Kidney (tissue), 14 donors: ENCODE measurements around the gene LDB3. TPM values are rescaled to one million over a fixed set of nuclear protein-coding genes. Genes with fewer than 3 reads are reported as not detected.

Source experiments
- DNase-seq, 5 donors: peaks; one replicate each; pipeline ENCODE4 v3.0.0-alpha.2; 2013 to 2020
- FAIRE-seq: peaks from 2 replicates; lab custom pipeline; 2012; peaks lifted over from hg19 to GRCh38; lab: Jason Lieb, UNC
- H3K27ac ChIP-seq, 2 donors: one replicate each; pipeline ENCODE4 v1.7.0; 2013; ENCODE audit warnings: low read depth in 2 of 2, low read length in 2 of 2, inconsistent platforms in 1 of 2
- H3K27me3 ChIP-seq: one replicate; pipeline ENCODE4 v1.7.1; 2013; ENCODE audit warnings: low read length, inconsistent platforms; ENCODE audit not compliant: control insufficient read depth, insufficient read depth
- H3K36me3 ChIP-seq, 3 donors: one replicate each; pipeline versions ENCODE4 v1.7.0 to v1.7.1; 2013; ENCODE audit warnings: low read length in 3 of 3, control low read depth in 1 of 3, inconsistent platforms in 1 of 3; ENCODE audit not compliant: insufficient read depth in 3 of 3, control insufficient read depth in 2 of 3
- H3K4me1 ChIP-seq, 3 donors: one replicate each; pipeline versions ENCODE4 v1.7.0 to v1.7.1; 2013; ENCODE audit warnings: low read length in 3 of 3, inconsistent platforms in 1 of 3, low read depth in 1 of 3; ENCODE audit not compliant: control insufficient read depth in 2 of 3, insufficient read depth in 2 of 3
- H3K4me3 ChIP-seq, 3 donors: one replicate each; pipeline versions ENCODE4 v1.7.0 to v1.8.1; 2013; ENCODE audit warnings: low read length in 3 of 3, control low read depth in 1 of 3, inconsistent platforms in 1 of 3
- H3K9ac ChIP-seq, 3 donors: one replicate each; pipeline versions ENCODE4 v1.7.0 to v1.7.1; 2013; ENCODE audit warnings: low read length in 3 of 3, control low read depth in 1 of 3, inconsistent platforms in 1 of 3
- H3K9me3 ChIP-seq, 3 donors: one replicate each; pipeline versions ENCODE4 v1.7.0 to v1.7.1; 2013; ENCODE audit warnings: low read length in 3 of 3, control low read depth in 1 of 3, inconsistent platforms in 1 of 3; ENCODE audit not compliant: control insufficient read depth in 2 of 3, insufficient read depth in 1 of 3
- CTCF ChIP-seq: IDR thresholded peaks from 3 replicates; pipeline ENCODE4 v1.5.1; 2012; ENCODE audit warnings: mild to moderate bottlenecking, moderate library complexity, borderline replicate concordance; ENCODE audit not compliant: insufficient read depth; ENCODE audit errors: extremely low read depth
- intact Hi-C: fragments of 100-400 bp; cut with DNase I; formaldehyde crosslinking; loops from one replicate; pipeline ENCODE4 v1.11.1; 2022
- polyA plus RNA-seq: library from polyadenylated mRNA; stranded (reverse); fragments of 350-450 nt; fragmentation: Illumina TruSeq; extraction: RNeasy Lipid Tissue Mini Kit (QIAGEN cat#74804); gene quantifications from one replicate; pipeline ENCODE4 v1.2.3, GENCODE V29; 2014; ENCODE audit warnings: low read depth, low replicate concordance; ENCODE audit not compliant: insufficient read depth
- total RNA-seq: library from RNA; stranded (reverse); fragmentation: NEBNext Ultra II Directional; extraction: Animal tissue kit (Norgen Biotek cat#: 25700); gene quantifications from one replicate; pipeline ENCODE4 v1.2.1, GENCODE V29; 2021
- donor health status: control.
- donor health status: control.
- donor health status: control.
- donor health status: control.
- donor health status: control.
- donor health status: DM: yes; HTN: yes; CAD: no.
- donor health status: Normal renal cell carcinoma (clear cell type).

Gene LDB3
- total and polyA plus RNA-seq, 2 donors from 2014 or later, result 3.3 to 7.7 TPM

GRCh38 chr10:86699541-86699940 lies 31.2 kb downstream of the LDB3 start:
- no peaks in the 10 kb centered on the region for H3K36me3 ChIP-seq
- no peak for TF ChIP-seq CTCF
- no peaks in the 10 kb centered on the region for H3K9me3 ChIP-seq
- FAIRE-seq (no peak), DNase-seq (peak in 1 of 5 donors; percentile 27)
- H3K9ac ChIP-seq, result no peak overlapping the region
- no peak overlapping the region for H3K27ac ChIP-seq
- H3K27me3 ChIP-seq, result no peaks in the 10 kb centered on the region
- H3K4me1 ChIP-seq, result no peaks in the 10 kb centered on the region
- intact Hi-C loops, result no loop called here
- H3K4me3 ChIP-seq, result no peak overlapping the region

- Histone ChIP-seq H3K27me3 (no peaks in the 10 kb centered on the region), H3K4me1 (no peaks in the 10 kb centered on the region), H3K9ac (no peak overlapping the region), H3K4me3 (no peak overlapping the region), H3K36me3 (no peaks in the 10 kb centered on the region), H3K27ac (no peak overlapping the region), H3K9me3 (no peaks in the 10 kb centered on the region)
- FAIRE-seq (no peak), DNase-seq (peak in 1 of 5 donors; percentile 49)
- intact Hi-C loops, result no loop called here
- TF ChIP-seq CTCF, result no peak
Measured at GRCh38 chr10:86699991-86700840, 31.9 kb downstream of the LDB3 start.

- no peaks in the 10 kb centered on the region for H3K27me3 ChIP-seq
- TF ChIP-seq CTCF, result no peak
- no peak for FAIRE-seq
- no peak overlapping the region for H3K4me3 ChIP-seq
- DNase-seq, result peak in 1 of 5 donors; percentile 43
- H3K4me1 ChIP-seq, result no peaks in the 10 kb centered on the region
- no peaks in the 10 kb centered on the region for H3K9me3 ChIP-seq
- H3K27ac ChIP-seq, result no peak overlapping the region
- H3K36me3 ChIP-seq, result no peaks in the 10 kb centered on the region
- intact Hi-C loops, result no loop called here
- H3K9ac ChIP-seq, result no peak overlapping the region
Measured at GRCh38 chr10:86700851-86701617, 32.7 kb downstream of the LDB3 start.
